GM12801 (cell line): ENCODE data around the gene FOXO1.

Source experiments
- TF ChIP-seq, protein P1 (sequence below): IDR thresholded peaks from one replicate; pipeline ENCODE4 v1.5.1; 2011; ENCODE audit warnings: control low read depth; ENCODE audit not compliant: insufficient read length; ENCODE audit errors: extremely low read depth

The FOXO1 gene

DNA sequence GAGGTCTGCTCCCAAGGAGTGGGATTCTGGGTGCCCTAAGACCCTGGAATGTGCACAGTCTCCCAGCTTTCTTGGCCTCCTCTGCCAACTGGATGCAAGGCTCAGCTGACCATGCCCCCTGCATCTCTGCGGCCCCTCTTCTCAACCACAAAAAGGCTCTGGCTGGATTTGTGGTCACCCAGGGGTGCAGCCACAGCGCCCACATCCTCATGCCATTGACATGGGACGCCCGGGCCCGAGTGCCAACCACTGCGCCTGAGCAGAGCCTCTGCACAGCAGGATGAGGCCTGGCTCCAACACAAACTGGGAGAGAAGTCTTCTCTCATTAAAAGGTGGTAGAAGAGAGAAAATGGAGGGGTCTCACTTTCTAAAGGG is 103.5 kb downstream of the FOXO1 start:
- TF ChIP-seq, protein P1, sequence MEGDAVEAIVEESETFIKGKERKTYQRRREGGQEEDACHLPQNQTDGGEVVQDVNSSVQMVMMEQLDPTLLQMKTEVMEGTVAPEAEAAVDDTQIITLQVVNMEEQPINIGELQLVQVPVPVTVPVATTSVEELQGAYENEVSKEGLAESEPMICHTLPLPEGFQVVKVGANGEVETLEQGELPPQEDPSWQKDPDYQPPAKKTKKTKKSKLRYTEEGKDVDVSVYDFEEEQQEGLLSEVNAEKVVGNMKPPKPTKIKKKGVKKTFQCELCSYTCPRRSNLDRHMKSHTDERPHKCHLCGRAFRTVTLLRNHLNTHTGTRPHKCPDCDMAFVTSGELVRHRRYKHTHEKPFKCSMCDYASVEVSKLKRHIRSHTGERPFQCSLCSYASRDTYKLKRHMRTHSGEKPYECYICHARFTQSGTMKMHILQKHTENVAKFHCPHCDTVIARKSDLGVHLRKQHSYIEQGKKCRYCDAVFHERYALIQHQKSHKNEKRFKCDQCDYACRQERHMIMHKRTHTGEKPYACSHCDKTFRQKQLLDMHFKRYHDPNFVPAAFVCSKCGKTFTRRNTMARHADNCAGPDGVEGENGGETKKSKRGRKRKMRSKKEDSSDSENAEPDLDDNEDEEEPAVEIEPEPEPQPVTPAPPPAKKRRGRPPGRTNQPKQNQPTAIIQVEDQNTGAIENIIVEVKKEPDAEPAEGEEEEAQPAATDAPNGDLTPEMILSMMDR, result no peak

DNA sequence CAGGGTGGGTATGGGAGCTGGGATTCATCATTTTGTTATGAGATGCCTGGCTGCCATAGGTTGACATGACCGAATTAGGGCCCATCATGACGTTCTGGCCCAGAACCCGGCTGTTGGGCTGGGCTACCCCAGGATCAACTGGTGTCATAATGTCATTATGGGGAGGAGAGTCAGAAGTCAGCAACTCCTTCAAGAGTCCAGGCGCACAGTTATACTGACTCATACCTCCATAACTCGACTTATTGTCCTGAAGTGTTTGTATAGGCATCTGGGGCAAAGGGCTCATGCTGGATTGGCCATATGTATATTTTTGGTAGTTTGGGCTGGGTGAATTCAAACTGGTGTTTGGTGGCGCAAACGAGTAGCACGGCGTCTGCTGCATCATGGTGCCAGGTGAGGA is 106.5 kb downstream of the FOXO1 start:
- TF ChIP-seq, protein P1, result no peak

DNA sequence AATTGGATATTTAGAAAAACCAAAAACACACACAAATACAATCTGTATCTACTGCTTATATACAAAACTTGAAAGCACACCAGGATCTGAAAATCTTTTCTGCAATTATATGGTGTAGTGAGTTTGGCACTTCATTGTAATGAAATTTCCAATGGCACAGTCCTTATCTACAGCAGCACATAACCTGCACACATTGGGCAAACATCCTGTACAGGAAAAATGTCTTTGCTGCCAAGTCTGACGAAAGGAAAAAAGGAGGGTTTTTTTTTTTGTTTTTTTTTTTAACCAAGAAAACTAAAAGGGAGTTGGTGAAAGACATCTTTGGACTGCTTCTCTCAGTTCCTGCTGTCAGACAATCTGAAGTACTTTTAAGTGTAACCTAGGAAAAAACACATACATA is 107.8 kb downstream of the FOXO1 start:
- TF ChIP-seq, protein P1, result no peak

DNA sequence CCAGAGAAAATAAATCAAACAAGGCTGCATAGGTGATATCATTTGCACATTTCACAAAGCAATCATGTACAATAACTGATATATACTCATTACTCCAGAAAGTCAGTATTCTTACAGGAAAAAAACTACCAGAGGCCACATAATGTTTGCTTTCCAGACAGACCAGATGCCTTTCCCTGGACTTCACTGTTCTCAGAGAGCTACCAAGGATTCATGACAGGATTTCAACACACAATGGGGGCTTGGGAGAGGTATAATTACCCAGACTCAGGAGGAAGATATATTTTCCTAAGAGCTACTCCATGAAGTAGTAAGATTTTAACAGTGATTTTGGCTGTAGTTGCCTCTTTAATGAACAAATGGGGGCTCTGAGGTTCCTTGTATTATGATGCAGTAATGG is 110.0 kb downstream of the FOXO1 start:
- TF ChIP-seq, protein P1, result no peak

DNA sequence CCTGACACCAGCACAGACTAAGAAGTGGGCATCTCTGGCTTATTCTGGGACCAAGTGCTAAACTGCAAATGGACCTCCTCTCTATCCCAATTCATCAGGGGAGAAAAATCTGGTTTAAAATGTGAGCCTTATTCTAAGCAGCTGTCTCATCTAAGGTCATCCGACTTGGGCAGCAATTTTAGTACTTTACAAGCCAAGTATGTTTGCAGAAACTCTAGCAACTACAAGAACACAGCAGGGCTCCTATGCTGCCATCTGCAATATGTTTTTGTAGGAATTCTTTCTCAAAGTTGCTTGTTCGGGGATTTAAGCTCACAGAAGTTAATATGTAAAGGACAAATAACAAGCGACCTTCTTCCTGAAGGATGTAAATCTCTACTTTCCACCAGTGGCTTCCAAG is 113.1 kb downstream of the FOXO1 start:
- TF ChIP-seq, protein P1, result no peak

DNA sequence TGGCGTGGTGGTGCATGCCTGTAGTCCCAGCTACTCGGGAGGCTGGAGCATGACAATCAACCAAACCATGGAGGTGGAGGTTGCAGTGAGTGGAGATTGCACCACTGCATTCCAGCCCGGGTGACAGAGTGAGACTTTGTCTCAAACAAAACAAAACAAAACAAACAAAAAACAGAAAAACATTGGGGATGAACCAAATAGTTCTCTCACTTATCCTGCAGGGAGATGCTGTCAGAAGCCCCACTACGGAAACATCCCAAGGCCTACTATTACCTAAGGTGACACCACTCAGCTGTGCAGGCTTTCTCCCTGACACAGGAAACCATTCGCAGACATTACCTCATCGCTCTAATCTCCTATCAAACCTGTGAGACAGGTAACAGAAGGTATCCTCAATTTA is 113.5 kb downstream of the FOXO1 start:
- TF ChIP-seq, protein P1, result no peak

DNA sequence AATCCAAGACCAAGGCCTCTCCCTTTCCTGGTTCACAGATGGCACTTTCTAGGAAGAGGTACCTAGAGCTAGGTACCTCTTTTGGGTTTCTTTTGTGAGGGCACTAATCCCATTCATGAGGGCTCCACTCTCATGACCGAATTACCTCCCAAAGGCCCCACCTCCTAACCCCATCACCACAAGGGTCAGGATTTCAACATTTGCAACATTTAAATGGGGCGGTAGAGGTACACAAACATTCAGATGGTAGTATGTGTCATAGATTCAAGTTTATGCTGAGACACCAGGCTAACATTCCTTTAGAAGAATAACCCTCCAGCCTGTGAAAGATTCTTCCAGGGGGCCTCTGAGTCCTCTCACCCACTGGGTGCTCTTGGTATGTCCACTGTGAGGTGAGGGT is 116.3 kb downstream of the FOXO1 start:
- TF ChIP-seq, protein P1, result no peak
